IMR-90 (cell line): ENCODE results near the gene SLX9. TPM values are rescaled to one million over a fixed set of nuclear protein-coding genes. Genes with fewer than 3 reads are reported as not detected.

Source experiments
- ATAC-seq: fragments of 200-7000 bp; cut with Tn5 transposase; 2 replicates; pipeline ENCODE4 v1.9.1; 2020; ENCODE audit warnings: low read depth, mild to moderate bottlenecking, moderate library complexity
- BruUV-seq: library from RNA; stranded (reverse); fragments of 400-500 nt; replicated peaks from 2 replicates; lab custom pipeline; 2021; lab: Mats Ljungman, UMichigan
- CTCF ChIA-PET: fragments of 300-600 bp; formaldehyde crosslinking; extraction: SDS; loops from one replicate; lab custom pipeline; 2021; ENCODE audit warnings: antibody characterized with exemption; lab: Yijun Ruan, JAX
- POLR2A ChIA-PET: fragments of 300-600 bp; sonication (Branson Sonifier 250); formaldehyde crosslinking; loops from one replicate; lab custom pipeline; 2022; ENCODE audit warnings: antibody characterized with exemption; ENCODE audit not compliant: unreplicated experiment; lab: Charles Lee
- DNase-seq: peaks from one replicate; pipeline ENCODE4 v3.0.0; 2013
- H2AFZ ChIP-seq: replicated peaks from 2 replicates; pipeline ENCODE3; 2013; ENCODE audit warnings: low read length, mild to moderate bottlenecking; ENCODE audit not compliant: poor library complexity
- H2AK5ac ChIP-seq: 2 replicates; pipeline ENCODE4 v1.6.1; 2013; ENCODE audit warnings: low read depth, low read length, inconsistent platforms
- H2AK9ac ChIP-seq: replicated peaks from 2 replicates; pipeline ENCODE3; 2013; ENCODE audit warnings: mild to moderate bottlenecking, low read depth, low read length, moderate library complexity; ENCODE audit not compliant: poor library complexity
- H2BK120ac ChIP-seq: 2 replicates; pipeline ENCODE4 v1.6.1; 2013; ENCODE audit warnings: low read depth, low read length, inconsistent platforms
- H2BK15ac ChIP-seq: 3 replicates; pipeline ENCODE4 v1.6.1; 2013; ENCODE audit warnings: low read depth, low read length, inconsistent platforms
- H2BK20ac ChIP-seq: 2 replicates; pipeline ENCODE4 v1.6.1; 2013; ENCODE audit warnings: low read depth, mild to moderate bottlenecking, inconsistent platforms, low read length, moderate library complexity
- H2BK5ac ChIP-seq: 2 replicates; pipeline ENCODE4 v1.6.1; 2013; ENCODE audit warnings: mild to moderate bottlenecking, low read depth, low read length, inconsistent platforms; ENCODE audit not compliant: poor library complexity, severe bottlenecking
- H3K14ac ChIP-seq: replicated peaks from 2 replicates; pipeline ENCODE4 v1.6.1; 2013; ENCODE audit warnings: low read depth, low read length, inconsistent platforms
- H3K18ac ChIP-seq: 2 replicates; pipeline ENCODE4 v1.6.1; 2013; ENCODE audit warnings: low read depth, low read length, control low read depth
- H3K23ac ChIP-seq: 2 replicates; pipeline ENCODE4 v1.6.1; 2013; ENCODE audit warnings: low read depth, low read length, inconsistent platforms
- H3K27ac ChIP-seq: 2 replicates; pipeline ENCODE4 v1.5.1; 2013; ENCODE audit warnings: mild to moderate bottlenecking, control low read depth, low read length; ENCODE audit not compliant: insufficient read depth
- H3K27me3 ChIP-seq: 2 replicates; pipeline ENCODE4 v1.6.1; 2013; ENCODE audit warnings: low read length; ENCODE audit not compliant: control insufficient read depth, insufficient read depth
- H3K36me3 ChIP-seq: 2 replicates; pipeline ENCODE4 v1.6.1; 2013; ENCODE audit warnings: low read length, mixed read lengths; ENCODE audit not compliant: control insufficient read depth, insufficient read depth
- H3K4ac ChIP-seq: 2 replicates; pipeline ENCODE4 v1.6.1; 2013; ENCODE audit warnings: low read depth, low read length, inconsistent platforms
- H3K4me1 ChIP-seq: 2 replicates; pipeline ENCODE4 v1.6.1; 2013; ENCODE audit warnings: low read length, mixed read lengths; ENCODE audit not compliant: control insufficient read depth, insufficient read depth
- H3K4me2 ChIP-seq: 2 replicates; pipeline ENCODE4 v1.6.1; 2013; ENCODE audit warnings: low read depth, mild to moderate bottlenecking, control low read depth, low read length, moderate library complexity
- H3K4me3 ChIP-seq: 2 replicates; pipeline ENCODE4 v1.5.1; 2013; ENCODE audit warnings: low read depth, mild to moderate bottlenecking, control low read depth, low read length, moderate library complexity; ENCODE audit not compliant: insufficient read depth
- H3K56ac ChIP-seq: 2 replicates; pipeline ENCODE4 v1.6.1; 2013; ENCODE audit warnings: low read length, inconsistent platforms; ENCODE audit not compliant: insufficient read depth; ENCODE audit errors: extremely low read depth
- H3K79me1 ChIP-seq, 2 experiments: 2 replicates each; pipeline ENCODE4 v1.6.1; 2013; ENCODE audit warnings: low read length in 2 of 2, inconsistent platforms in 1 of 2, low read depth in 1 of 2
- H3K9ac ChIP-seq: 2 replicates; pipeline ENCODE4 v1.6.1; 2013; ENCODE audit warnings: low read depth, low read length, control low read depth
- H3K9me1 ChIP-seq: 2 replicates; pipeline ENCODE4 v1.6.1; 2013; ENCODE audit warnings: low read length, inconsistent platforms; ENCODE audit not compliant: insufficient read depth
- H3K9me3 ChIP-seq: 2 replicates; pipeline ENCODE4 v1.6.1; 2013; ENCODE audit warnings: low read length; ENCODE audit not compliant: control insufficient read depth, insufficient read depth
- H4K20me1 ChIP-seq: 2 replicates; pipeline ENCODE4 v1.6.1; 2013; ENCODE audit warnings: low read length, inconsistent platforms; ENCODE audit not compliant: insufficient read depth
- H4K5ac ChIP-seq: 2 replicates; pipeline ENCODE4 v1.6.1; 2013; ENCODE audit warnings: mild to moderate bottlenecking, low read depth, low read length, control low read depth
- H4K8ac ChIP-seq, 2 experiments: 2 replicates each; pipeline ENCODE4 v1.6.1; 2013; ENCODE audit warnings: low read depth in 2 of 2, low read length in 2 of 2, control low read depth in 1 of 2, inconsistent platforms in 1 of 2
- H4K91ac ChIP-seq: 2 replicates; pipeline ENCODE4 v1.6.1; 2013; ENCODE audit warnings: low read depth, low read length, inconsistent platforms; ENCODE audit not compliant: insufficient read depth
- CEBPB ChIP-seq: IDR thresholded peaks from 2 replicates; pipeline ENCODE4 v1.6.1; 2012; ENCODE audit warnings: low read depth, low read length, improper control_type of control experiment
- ELK1 ChIP-seq: fragments of 150-350 bp; IDR thresholded peaks from 2 replicates; pipeline ENCODE4 v1.6.1; 2016; ENCODE audit warnings: low read depth, mild to moderate bottlenecking, low read length, moderate library complexity, borderline replicate concordance
- MAFK ChIP-seq: IDR thresholded peaks from 2 replicates; pipeline ENCODE4 v1.6.1; 2012; ENCODE audit warnings: low read depth, low read length, improper control_type of control experiment
- MXI1 ChIP-seq: IDR thresholded peaks from 2 replicates; pipeline ENCODE4 v1.6.1; 2012; ENCODE audit warnings: low read depth, mild to moderate bottlenecking, low read length, moderate library complexity, borderline replicate concordance
- RCOR1 ChIP-seq: IDR thresholded peaks from 2 replicates; pipeline ENCODE4 v1.6.1; 2012; ENCODE audit warnings: mild to moderate bottlenecking, low read length, improper control_type of control experiment; ENCODE audit not compliant: insufficient replicate concordance
- RFX5 ChIP-seq: IDR thresholded peaks from 2 replicates; pipeline ENCODE4 v1.8.0; 2012; ENCODE audit warnings: low read depth, mild to moderate bottlenecking, low read length, moderate library complexity
- SMC3 ChIP-seq: fragments of 150-350 bp; IDR thresholded peaks from 2 replicates; pipeline ENCODE4 v1.6.1; 2016; ENCODE audit warnings: low read depth, mild to moderate bottlenecking, antibody characterized with exemption, low read length, moderate library complexity
- WGBS, 2 experiments: methylation state at CpG; one replicate each; pipeline versions ENCODE4 v1.1.5 to v1.1.7; 2013; ENCODE audit warnings: missing lambda C conversion rate in 2 of 2; ENCODE audit not compliant: insufficient read length in 1 of 2; ENCODE audit errors: extremely low coverage in 2 of 2; 5-methylcytosine and 5-hydroxymethylcytosine counted together
- dilution Hi-C: fragments of 300-500 bp; cut with HindIII; formaldehyde crosslinking; loops from one replicate; pipeline ENCODE4 v1.14.3; 2018; ENCODE audit warnings: low sequenced_read_pairs; ENCODE audit not compliant: unreplicated experiment
- in situ Hi-C: fragments of 300-500 bp; cut with MboI; formaldehyde crosslinking; loops from 3 replicates; pipeline ENCODE4 v1.14.3; 2019; ENCODE audit warnings: low sequenced_read_pairs, inconsistent platforms, mixed read lengths
- intact Hi-C: fragments of 100-400 bp; cut with micrococcal nuclease; formaldehyde crosslinking; loops from 2 replicates; pipeline ENCODE4 v1.10.0; 2022
- polyA plus RNA-seq, 3 experiments: library from polyadenylated mRNA; depleted of rRNA; stranded (reverse); fragments of >200 nt; gene quantifications; 2 replicates each; pipeline ENCODE4 v1.2.3, GENCODE V29; 2012; ENCODE audit warnings: low replicate concordance in 1 of 3
- total RNA-seq: library from RNA; depleted of rRNA; stranded (reverse); fragments of >200 nt; gene quantifications from 2 replicates; pipeline ENCODE4 v1.2.3, GENCODE V29; 2012

Gene SLX9
- total and polyA plus RNA-seq, 2 of the 4 experiments (the other 2 are of a cell fraction): 10.4 to 21.7 TPM

- Histone ChIP-seq H3K36me3 (peaks cover 37% of the 10 kb centered on the region), H2BK5ac (no peak overlapping the region), H3K9me3 (no peaks in the 10 kb centered on the region), H3K23ac (no peak overlapping the region), H3K9me1 (0 out of 2 replicates have a peak, but pooled peaks cover 3% of the 10 kb centered on the region), H3K18ac (no peak overlapping the region), H2BK15ac (no peak overlapping the region), H2BK120ac (0 out of 2 replicates have a peak overlapping the region, but pooled peaks have one; percentile 33), H3K4me1 (no peaks in the 10 kb centered on the region), H4K91ac (no peak overlapping the region; the same call in 1 of the 2 replicates), H3K4me2 (no peak overlapping the region), H3K27me3 (no peaks in the 10 kb centered on the region), H4K20me1 (peaks cover 41% of the 10 kb centered on the region), H2AFZ (peak overlapping the region; percentile 77), H4K8ac (no peak overlapping the region), H3K79me1 (peaks cover 7 to 70% of the 10 kb centered on the region in 2 experiments), H3K27ac (no peak overlapping the region), H2AK5ac (peak overlapping the region; percentile 43; the same call in 1 of the 2 replicates), H3K14ac (no peak overlapping the region), H3K4me3 (no peak overlapping the region), H4K5ac (no peak overlapping the region), H3K9ac (no peak overlapping the region), H3K4ac (0 out of 2 replicates have a peak overlapping the region, but pooled peaks have one; percentile 3), H2AK9ac (peak overlapping the region; percentile 45), H3K56ac (no peak overlapping the region), H2BK20ac (no peak overlapping the region)
- intact Hi-C loops: loop anchor here (1.0 to 2.0 kb wide), 2 partner anchors 180 to 188 kb away; no protein-coding TSS in a partner anchor
- CTCF ChIA-PET: interaction anchor here (1.1 to 3.2 kb wide), 6 partner anchors 14 to 191 kb away, joined by 3 to 27 read pairs (median 6); no protein-coding TSS in a partner anchor
- in situ Hi-C loops: loop anchor here (5.0 to 25.0 kb wide), 2 partner anchors 178 to 437 kb away; no protein-coding TSS in a partner anchor
- POLR2A ChIA-PET: interaction anchor here (0.6 kb wide), 1 partner anchor 339 kb away, joined by 3 read pairs; the partner anchor contains the start of gene POFUT2
- BruUV-seq: no TSS peak
- TF ChIP-seq ELK1: no peak
- no peak for TF ChIP-seq SMC3
- TF ChIP-seq RCOR1: no peak
- TF ChIP-seq MAFK: no peak
- TF ChIP-seq CEBPB: no peak
- TF ChIP-seq RFX5: no peak
- no peak for TF ChIP-seq MXI1
- dilution Hi-C loops: no loop called here
- no peak for DNase-seq
- ATAC-seq: peak; percentile 8; the same call in 1 of the 2 replicates
- WGBS, 2 experiments: 84% methylated on average over 16 of the region's 30 CpGs; no CpG with 5 or more reads in 1 of the 2 experiments
These were observed 9.4 kb downstream of the SLX9 start for GRCh38 chr21:44949161-44949778.
